ENCODE data around the gene ZNF791.
A peak's percentile ranks its signal among the peaks of the same experiment; 100 is the strongest.
"Not testable (repeated sequence)": the region's sequence is repeated elsewhere in the genome, so short reads cannot be mapped to it uniquely, and the experiment has no call there.

ZNF791 gene

DNA sequence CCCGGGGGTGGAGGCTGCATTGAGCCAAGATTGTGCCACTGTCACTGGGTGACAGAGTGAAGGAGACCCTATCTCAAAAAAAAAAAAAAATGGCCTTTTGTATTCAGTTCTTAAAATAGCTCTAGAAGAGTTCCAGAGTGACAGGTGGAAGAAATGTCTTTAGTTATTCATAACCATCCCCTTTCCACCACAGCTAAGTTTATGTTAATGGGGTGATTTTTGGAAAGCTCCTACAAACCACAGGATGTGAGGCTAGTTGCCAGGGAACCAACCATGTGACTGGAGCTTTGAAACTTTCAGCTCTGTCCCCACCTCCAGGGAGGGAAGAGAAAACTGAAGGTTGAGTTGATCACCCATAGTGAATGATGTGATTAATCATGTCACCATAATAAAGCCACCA, 7.0 kb upstream of the ZNF791 start:
- peak; percentile 37 for DNase-seq (ENCODE audit: insufficient read length)
- peak; percentile 88 for FAIRE-seq

GRCh38 chr19:12606796-12607195, 3.9 kb upstream of the ZNF791 start:
- no peak for FAIRE-seq
- TF ChIP-seq TAF1 (IDR thresholded peaks at IDR 0.05; ENCODE audit: borderline replicate concordance, low read depth, low read length) (no peak), POLR2A (IDR thresholded peaks at IDR 0.05; ENCODE audit: low read depth, low read length) (no peak), POLR2AphosphoS5 (IDR thresholded peaks at IDR 0.05; ENCODE audit: low read depth, low read length) (no peak)
- no peak for DNase-seq (ENCODE audit: insufficient read length)

More for the DNA sequence above, 7.0 kb upstream of the ZNF791 start:
- TF ChIP-seq POLR2AphosphoS5 (IDR thresholded peaks at IDR 0.05; ENCODE audit: low read depth, low read length) (no peak), POLR2A (IDR thresholded peaks at IDR 0.05; ENCODE audit: low read depth, low read length) (no peak), TAF1 (IDR thresholded peaks at IDR 0.05; ENCODE audit: borderline replicate concordance, low read depth, low read length) (no peak)

DNA sequence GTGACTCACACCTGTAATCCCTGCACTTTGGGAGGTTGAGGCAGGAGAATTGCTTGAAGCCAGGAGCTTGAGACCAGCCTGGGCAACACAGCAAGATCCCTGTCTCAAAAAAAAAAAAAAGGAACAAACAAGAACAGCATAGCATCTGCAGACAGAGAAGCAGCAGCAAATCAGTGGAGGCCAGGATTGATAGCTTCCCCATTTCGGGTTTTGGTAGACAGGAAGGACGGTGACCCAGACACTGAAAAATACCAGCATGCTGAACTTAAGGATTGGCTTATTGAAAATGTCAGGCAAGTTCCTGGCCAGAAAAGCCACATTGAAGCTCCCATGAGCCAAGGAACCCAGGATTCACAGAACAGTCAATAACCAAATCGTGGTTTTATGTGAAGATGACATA, 3.1 kb upstream of the ZNF791 start:
- DNase-seq (ENCODE audit: insufficient read length) (no peak), FAIRE-seq (no peak)
- TF ChIP-seq POLR2A (IDR thresholded peaks at IDR 0.05; ENCODE audit: low read depth, low read length) (no peak), POLR2AphosphoS5 (IDR thresholded peaks at IDR 0.05; ENCODE audit: low read depth, low read length) (no peak), TAF1 (IDR thresholded peaks at IDR 0.05; ENCODE audit: borderline replicate concordance, low read depth, low read length) (no peak)

GRCh38 chr19:12611361-12611699, 610 bp downstream of the ZNF791 start:
- TF ChIP-seq TAF1 (IDR thresholded peaks at IDR 0.05; ENCODE audit: borderline replicate concordance, low read depth, low read length) (no peak), POLR2A (IDR thresholded peaks at IDR 0.05; ENCODE audit: low read depth, low read length) (no peak), POLR2AphosphoS5 (IDR thresholded peaks at IDR 0.05; ENCODE audit: low read depth, low read length) (no peak)
- peak; percentile 21 for FAIRE-seq
- no peak for DNase-seq (ENCODE audit: insufficient read length)

GRCh38 chr19:12617646-12618045, 6.9 kb downstream of the ZNF791 start:
- TF ChIP-seq TAF1 (IDR thresholded peaks at IDR 0.05; ENCODE audit: borderline replicate concordance, low read depth, low read length) = no peak
- no peak for TF ChIP-seq POLR2AphosphoS5 (IDR thresholded peaks at IDR 0.05; ENCODE audit: low read depth, low read length)
- no peak for TF ChIP-seq POLR2A (IDR thresholded peaks at IDR 0.05; ENCODE audit: low read depth, low read length)
- DNase-seq (ENCODE audit: insufficient read length) (no peak), FAIRE-seq (no peak)

- FAIRE-seq; DNase-seq (ENCODE audit: insufficient read length): not testable (repeated sequence)
These were observed 10.7 kb downstream of the ZNF791 start for GRCh38 chr19:12621253-12622024.

DNA sequence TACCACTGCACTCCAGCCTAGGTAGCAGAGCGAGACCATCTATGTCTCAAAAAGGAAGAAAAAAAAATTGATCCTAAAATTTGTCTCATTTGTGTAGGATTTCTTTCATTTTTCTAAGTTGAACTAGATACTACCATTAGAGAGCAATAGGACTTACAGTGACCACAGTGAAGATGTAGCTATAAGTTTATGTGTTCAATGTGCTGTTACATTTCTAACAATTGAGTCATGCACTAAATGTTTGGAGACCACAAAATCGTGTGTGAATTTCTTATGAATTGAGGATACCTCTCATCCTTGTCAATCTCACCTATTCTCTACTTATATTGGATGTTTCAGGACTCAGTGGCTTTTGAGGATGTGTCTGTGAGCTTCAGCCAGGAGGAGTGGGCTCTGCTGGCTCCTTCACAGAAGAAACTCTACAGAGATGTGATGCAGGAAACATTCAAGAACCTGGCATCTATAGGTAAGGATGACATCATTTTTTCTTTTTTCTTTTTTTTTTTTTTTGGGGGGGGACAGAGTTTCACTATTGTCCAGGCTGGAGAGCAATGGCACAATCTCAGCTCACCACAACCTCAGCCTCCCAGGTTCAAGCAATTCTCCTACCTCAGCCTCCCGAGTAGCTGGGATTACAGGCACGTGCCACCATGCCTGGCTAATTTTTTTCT, 12.8 kb downstream of the ZNF791 start:
- FAIRE-seq = no peak

DNA sequence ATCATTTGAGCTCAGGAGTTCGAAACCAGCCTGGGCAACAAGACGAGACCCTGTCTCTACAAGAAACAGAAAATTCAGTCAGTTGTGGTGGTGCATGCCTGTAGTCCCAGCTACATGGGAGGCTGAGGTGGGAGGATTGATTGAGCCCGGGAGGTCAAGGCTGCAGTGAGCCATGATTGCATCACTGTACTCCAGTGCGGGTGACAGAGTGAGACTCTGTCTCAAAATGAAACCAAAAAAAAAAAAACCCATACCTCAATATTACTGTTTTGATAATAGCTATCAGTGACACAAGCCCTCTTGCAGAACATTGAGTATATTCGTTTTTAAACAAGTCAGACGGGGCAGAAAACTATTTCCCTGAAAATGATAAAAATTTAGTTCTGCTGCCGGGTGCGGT, 16.2 kb downstream of the ZNF791 start:
- DNase-seq (ENCODE audit: insufficient read length) (no peak), FAIRE-seq (no peak)
- TF ChIP-seq POLR2A (IDR thresholded peaks at IDR 0.05; ENCODE audit: low read depth, low read length) (no peak), TAF1 (IDR thresholded peaks at IDR 0.05; ENCODE audit: borderline replicate concordance, low read depth, low read length) (no peak), POLR2AphosphoS5 (IDR thresholded peaks at IDR 0.05; ENCODE audit: low read depth, low read length) (no peak)

More for the DNA sequence above, 12.8 kb downstream of the ZNF791 start:
- DNase-seq (ENCODE audit: insufficient read length) = no peak
- TF ChIP-seq POLR2A (IDR thresholded peaks at IDR 0.05; ENCODE audit: low read depth, low read length) = no peak

GRCh38 chr19:12628040-12629022, 17.6 kb downstream of the ZNF791 start:
- FAIRE-seq (no peak), DNase-seq (ENCODE audit: insufficient read length) (no peak)
- TF ChIP-seq POLR2AphosphoS5 (IDR thresholded peaks at IDR 0.05; ENCODE audit: low read depth, low read length) (no peak), TAF1 (IDR thresholded peaks at IDR 0.05; ENCODE audit: borderline replicate concordance, low read depth, low read length) (no peak), POLR2A (IDR thresholded peaks at IDR 0.05; ENCODE audit: low read depth, low read length) (no peak)

- FAIRE-seq = no peak
- no peak for TF ChIP-seq TAF1 (IDR thresholded peaks at IDR 0.05; ENCODE audit: borderline replicate concordance, low read depth, low read length)
- DNase-seq (ENCODE audit: insufficient read length) = no peak
These were observed 18.5 kb downstream of the ZNF791 start for GRCh38 chr19:12629215-12629614.

DNA sequence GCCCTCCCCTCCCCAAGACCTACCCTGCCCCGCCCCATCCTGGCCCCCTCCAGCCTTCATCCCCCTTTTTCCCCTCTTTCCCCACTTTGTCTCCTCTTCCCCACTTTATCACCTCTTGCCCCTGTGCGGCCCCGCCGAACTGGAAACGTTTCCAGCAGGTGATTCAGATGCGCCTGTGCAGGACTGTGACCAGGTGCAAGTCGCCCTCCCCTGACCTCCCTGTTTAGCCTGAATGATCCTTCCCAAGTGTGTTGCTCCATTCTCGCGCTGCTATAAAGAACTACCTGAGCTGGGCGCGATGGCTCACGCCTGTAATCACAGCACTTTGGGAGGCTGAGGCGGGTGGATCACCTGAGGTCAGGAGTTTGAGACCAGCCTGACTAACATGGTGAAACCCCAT, 25.9 kb downstream of the ZNF791 start:
- FAIRE-seq (no peak), DNase-seq (ENCODE audit: insufficient read length) (no peak)
- no peak for TF ChIP-seq POLR2AphosphoS5 (IDR thresholded peaks at IDR 0.05; ENCODE audit: low read depth, low read length)
- no peak for TF ChIP-seq TAF1 (IDR thresholded peaks at IDR 0.05; ENCODE audit: borderline replicate concordance, low read depth, low read length)
- no peak for TF ChIP-seq POLR2A (IDR thresholded peaks at IDR 0.05; ENCODE audit: low read depth, low read length)
